ENCODE results near the gene UGT2B28. TPM values are rescaled to one million over a fixed set of nuclear protein-coding genes. Genes with fewer than 3 reads are reported as not detected.
"Not testable (repeated sequence)": the region's sequence is repeated elsewhere in the genome, so short reads cannot be mapped to it uniquely, and the experiment has no call there.

The UGT2B28 gene
- not detected for total RNA-seq

DNA sequence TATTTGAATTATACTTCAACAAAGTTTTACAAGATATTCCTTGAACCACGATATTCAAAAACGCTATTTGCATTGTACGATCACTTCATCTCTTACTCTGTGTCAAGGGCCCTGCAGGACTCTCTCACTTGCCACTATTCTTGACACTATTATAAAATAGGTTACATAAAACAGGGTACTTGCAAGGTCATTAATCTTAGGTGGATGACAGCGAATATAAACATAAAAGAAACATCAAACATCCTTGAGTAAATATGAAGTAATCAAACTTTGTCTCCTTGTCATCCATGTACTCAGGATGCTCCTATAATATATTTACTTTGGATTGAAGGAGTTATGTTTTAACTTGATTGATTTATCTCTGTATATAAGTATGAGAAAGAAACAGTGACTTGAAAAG is at the start of gene UGT2B28:
Gene UGT2B28, plus strand, starts transcription at position 395 of the 400 bp plus-strand sequence. CDS start 26 bp downstream, outside the sequence.
- not testable (repeated sequence) for DNase-seq

DNA sequence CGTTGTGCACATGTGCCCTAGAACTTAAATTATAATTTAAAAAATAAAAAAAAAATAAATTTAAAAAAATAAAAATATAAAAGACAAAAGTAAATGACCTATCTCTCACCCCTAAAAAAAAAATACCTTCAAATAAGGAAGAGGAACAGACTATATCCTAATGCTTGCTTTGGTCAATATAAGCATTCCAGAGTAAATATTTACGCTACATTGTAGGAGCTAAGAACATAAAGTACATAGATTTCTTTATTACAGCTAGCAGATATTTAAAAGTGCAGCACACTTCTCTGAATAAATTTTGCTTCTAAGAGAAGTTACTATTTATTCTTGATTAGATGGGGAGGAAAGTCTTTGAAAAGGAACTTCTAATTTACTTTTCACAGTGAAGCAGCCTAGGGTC is 41.2 kb upstream of the UGT2B28 start:
- DNase-seq, result no peak

DNA sequence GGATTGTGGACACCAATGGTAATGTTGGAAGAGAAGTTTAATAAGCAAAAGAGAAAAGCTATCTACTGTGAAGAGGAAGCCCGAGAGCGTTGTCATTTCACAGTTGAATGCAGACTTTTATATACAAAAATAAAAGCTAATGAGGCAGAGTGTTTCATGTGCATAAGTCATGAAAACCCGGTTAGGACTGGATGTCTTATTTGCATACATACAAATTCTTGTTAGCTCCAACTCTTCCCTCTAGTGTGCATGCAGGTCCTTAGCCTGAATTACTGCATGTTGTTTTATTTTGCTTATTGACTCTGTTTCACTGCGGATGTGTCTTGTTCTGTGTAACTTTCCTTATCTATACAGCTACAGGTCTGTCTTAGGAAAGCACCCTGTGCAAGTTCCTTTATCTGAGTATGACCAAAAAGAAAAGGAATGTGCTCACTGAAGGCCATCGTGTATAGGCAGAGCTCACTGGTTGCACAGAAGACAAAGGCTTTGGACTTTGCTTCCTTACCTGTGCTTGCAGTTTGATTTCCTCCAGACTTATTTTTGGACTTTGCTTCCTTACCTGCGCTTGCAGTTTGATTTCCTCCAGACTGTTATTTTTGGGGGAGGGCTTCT is 40.6 kb upstream of the UGT2B28 start:
- DNase-seq, result no peak

DNA sequence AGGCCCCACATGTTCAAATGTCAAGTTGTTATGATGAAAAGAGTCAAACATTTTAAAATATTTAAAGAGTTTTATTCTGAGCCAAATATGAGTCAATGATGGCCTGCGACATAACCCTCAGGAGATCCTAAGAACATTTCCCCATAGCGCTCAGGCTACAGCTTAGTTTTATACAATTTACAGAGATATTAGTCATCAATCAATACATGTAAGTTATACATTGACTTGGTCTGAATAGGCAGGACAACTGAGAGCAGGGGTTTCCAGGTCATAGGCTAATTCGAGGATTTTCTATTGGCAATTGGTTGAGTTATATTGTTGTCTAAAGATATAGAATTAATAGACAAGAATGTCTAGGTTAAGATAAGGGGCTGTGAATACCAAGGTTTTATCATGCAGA is 39.5 kb upstream of the UGT2B28 start:
- not testable (repeated sequence) for DNase-seq

DNA sequence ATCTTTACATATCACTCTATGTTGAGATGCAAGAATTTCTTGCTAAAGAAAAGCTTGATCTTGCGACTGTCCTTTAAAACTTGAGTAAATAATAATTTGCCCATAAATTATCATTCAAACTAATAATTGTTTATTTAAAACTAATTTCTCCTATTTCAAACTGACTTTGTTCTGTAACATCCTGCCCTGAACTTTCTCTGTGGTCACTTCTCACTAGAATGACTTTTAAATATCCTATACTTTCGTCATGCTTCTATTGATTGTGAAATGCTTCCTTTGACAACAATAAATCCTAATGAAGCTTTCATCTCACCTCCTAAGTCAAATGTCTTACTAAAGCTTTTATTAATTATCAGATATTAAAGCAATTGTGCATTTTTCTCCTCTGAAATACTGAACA is 38.5 kb upstream of the UGT2B28 start:
- DNase-seq, result not testable (repeated sequence)

DNA sequence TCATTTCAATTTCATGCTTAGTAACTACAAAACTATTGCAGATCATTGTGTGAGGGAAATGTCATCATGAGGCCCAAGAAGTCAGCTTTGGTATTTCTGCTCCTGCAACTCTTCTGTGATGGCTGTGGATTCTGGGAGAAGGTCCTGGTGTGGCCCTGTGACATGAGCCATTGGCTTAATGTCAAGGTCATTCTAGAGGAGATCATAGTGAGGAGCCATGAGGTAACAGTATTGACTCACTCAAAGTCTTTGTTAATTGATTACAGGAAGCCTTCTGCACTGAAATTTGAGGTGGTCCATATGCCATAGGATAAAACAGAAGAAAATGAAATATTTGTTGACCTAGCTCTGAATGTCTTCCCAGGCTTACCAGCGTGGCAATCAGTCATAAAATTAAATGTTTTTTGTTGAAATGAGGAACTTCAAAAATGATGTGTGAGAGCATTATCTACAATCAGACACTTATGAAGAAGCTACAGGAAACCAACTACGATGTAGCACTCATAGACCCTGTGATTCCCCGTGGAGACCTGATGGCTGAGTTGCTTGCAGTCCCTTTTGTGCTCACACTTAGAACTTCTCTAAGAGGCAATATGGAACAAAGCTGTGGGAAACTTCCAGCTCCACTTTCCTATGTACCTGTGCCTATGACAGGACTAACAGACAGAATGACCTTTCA is 37.6 kb upstream of the UGT2B28 start:
- not testable (repeated sequence) for DNase-seq

DNA sequence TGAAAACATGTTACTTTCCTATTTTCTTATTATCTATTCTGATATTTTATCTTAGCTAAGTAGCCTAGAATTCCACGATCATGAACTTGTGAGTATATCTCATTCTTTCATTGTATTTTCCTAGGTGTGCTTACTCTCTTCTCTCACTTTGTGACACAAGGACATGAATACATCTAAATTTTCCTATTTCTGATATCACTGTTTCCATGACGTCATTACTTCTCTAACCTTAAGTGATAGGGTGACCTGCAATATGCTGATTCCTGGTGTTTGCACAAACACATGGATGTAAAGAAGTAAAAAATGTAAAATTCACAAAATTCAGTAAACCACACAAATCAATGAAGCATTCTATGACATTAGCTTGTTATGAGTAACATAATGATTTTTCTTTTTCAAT is 29.4 kb upstream of the UGT2B28 start:
- not testable (repeated sequence) for DNase-seq

DNA sequence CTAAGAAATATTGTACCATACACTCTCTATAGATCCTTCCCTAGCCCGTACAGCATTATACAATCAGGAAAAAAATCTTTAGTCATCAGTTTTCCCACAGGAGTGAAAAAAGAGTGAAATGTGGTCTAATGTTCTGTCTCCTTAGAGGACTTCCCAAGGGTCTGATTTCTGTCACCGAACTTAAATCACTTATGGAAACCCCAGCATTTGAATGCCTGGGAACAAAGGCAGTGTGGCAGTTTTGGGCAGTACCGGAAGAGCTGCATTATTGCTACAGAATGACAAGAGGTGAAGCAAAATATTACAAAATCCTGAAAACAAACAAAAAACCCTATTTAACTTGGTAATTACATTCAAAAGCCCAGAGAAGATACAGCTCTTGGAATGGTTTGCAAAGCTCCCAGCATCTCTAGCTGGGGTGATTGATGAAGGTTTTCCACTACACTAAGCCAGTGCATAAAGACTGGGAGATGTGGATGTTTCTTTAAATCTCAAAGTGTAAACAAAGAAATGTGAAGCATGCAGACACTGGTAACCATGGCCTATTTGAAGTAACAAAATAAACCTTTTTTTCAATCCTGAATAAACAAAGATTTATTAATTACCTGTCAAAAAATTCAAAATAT is 27.0 kb upstream of the UGT2B28 start:
- DNase-seq, result not testable (repeated sequence)

DNA sequence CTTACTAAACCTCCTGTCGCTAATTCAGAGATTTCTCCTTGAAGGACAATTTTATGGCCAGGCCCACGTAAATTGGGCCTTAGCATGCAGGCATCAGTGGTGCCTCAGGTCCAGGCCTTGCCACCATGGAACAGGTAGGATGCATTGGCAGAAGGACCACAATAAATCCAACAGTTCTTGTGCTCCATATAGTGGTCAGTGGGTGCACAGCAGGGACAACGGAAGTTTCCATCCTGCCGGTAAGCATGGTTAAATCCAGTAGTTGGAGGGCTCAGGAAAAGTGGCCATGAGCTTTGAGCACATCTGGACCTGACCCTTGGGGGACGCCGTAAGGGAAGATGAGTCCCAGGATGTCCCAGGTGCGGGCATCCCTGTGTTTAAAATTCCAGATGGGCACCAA is 11.7 kb upstream of the UGT2B28 start:
- DNase-seq, result not testable (repeated sequence)

DNA sequence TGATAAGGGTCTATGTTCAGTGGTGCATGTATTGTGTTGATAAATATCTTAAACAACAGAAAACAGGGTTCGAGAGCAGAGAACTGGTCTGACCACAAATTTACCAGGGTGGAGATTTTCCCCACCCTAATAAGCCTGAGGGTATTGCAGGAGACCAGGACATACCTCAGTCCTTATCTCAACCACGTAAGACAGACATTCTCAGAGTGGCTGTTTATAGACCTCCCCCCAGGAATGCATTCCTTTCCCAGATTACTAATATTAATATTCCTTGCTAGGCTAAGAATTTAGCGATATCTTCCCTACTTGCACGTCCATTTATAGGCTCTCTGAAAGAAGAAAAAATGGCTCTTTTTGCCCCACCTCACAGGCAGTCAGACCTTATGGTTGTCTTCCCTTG is 16.1 kb downstream of the UGT2B28 start:
- not testable (repeated sequence) for DNase-seq

DNA sequence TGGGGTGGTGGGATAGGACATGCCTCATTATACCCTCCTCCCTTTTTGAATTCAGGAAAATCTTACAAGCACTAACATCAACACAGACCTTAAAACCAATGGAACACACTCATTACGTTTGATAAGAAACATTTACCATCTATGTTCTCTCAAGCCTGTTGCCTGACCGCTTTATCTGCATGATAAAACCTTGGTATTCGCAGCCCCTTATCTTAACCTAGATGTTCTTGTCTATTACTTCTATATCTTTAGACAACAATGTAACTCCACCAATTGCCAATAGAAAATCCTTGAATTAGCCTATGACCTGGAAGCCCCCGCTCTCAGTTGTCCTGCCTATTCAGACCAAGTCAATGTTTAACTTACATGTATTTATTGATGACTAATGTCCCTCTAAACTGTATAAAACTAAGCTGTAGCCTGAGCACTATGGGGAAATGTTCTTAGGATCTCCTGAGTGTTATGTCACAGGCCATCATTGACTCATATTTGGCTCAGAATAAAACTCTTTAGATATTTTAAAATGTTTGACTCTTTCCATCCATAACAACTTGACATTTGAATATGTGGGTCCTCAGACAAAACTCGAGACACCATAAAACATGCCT is 28.3 kb downstream of the UGT2B28 start:
- not testable (repeated sequence) for DNase-seq

DNA sequence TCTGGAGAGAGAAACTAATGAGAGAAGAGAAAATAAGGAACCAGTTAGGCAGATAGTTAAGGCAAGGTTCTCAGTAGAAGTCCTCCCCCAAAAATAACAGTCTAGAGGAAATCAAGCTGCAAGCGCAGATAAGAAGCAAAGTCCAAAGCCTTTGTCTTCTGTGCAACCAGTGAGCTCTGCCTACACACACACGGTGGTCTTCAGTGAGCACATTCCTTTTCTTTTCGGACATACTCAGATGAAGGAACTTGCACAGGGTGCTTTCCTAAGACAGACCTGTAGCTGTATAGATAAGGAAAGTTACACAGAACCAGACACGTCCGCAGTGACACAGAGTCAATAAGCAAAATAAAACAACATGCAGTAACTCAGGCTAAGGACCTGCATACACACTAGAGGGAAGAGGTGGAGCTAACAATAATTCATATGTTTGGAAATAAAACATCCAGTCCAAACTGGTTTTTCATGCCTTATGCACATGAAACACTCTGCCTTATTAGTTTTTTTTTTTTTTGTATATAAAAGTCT is 29.3 kb downstream of the UGT2B28 start:
- not testable (repeated sequence) for DNase-seq

DNA sequence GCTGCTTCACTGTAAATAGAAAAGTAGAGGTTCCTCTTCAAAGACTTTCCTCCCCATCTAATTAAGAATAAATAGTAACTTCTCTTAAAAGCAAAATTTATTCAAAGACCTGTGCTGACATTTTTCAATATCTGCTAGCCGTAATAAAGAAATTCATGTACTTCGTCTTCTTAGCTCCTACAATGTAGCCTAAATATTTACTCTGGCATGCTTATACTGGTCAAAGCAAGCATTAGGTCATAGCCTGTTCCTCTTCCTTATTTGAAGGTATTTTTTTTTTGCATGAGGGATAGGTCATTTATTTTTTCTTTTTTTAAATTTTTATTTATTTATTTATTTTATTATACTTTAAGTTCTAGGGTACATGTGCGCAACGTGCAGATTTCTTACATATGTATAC is 30.0 kb downstream of the UGT2B28 start:
- DNase-seq, result not testable (repeated sequence)

DNA sequence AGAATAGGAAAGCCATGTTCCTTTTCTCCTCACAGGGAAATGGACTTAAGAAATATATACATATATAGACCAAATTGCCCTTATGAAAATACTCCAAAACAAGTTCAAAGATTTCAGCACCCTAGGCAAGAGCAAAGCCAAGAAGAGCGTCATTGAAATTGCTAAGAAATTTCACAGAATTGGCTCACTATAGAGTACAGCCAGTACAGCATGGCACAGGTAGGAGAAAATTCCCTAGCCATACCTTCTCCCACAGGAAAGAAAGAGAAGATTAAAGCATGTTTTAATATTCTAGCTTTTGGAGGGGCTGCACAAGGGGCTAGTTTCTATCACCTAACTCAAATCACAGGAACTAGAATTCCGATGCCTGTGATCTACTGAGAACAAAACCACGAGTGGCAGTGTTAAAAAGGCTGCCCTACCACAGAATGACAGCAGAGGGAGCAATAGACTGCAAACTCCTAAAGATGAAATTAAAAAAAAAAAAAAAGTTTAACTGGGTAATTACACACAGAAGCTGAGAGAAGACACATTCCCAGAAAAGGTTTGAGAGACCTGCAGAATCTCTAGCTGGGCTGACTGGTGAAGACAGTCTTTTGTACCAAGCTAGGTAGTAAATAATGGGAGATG is 37.5 kb downstream of the UGT2B28 start:
- not testable (repeated sequence) for DNase-seq

DNA sequence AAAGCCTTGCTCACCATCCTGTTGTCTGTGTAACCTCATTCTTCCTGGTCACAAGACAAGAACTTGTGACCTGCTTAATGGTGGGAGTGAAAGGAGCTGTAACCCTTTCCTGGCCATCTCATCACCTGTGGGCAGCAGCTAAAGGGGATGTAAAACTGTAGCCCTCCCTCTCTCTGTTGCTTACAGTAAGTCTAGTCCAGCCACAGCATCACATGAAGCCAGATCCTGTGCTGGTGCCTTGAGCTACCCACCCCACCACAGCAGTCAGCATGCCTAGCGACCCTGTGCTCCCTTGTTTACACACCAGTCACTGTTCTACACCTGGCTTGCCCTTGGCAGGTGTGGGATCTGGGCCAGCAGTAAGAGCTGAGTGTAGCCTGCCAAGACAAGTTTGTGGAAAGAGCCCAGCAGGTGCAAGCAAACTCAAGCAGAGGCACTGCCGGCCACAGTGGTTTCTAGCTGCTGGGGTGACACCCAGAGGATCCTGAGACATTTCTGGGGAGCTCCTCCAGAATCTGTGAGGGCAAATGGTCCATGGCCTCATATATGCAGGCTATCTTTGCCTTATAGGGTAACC is 41.0 kb downstream of the UGT2B28 start:
- no peak for DNase-seq

DNA sequence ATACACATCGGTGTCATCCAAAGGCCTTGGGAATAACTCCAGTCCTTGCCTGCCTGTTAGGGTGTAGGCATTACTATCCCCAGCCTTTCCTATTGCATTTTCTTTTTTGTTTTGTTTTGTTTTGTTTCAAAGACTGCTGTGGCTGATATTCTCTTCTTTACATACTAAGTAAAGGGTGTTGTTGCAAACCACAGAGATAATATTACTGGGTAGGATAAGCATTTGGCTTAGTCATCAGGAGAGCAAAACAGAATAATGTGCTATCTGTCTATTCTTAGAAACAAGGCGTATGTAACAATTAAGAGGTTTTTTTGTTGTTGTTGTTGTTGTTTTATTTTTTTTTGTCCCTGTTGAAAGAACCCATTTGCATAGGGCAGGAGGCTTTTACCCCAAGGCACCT is 41.8 kb downstream of the UGT2B28 start:
- no peak for DNase-seq

DNA sequence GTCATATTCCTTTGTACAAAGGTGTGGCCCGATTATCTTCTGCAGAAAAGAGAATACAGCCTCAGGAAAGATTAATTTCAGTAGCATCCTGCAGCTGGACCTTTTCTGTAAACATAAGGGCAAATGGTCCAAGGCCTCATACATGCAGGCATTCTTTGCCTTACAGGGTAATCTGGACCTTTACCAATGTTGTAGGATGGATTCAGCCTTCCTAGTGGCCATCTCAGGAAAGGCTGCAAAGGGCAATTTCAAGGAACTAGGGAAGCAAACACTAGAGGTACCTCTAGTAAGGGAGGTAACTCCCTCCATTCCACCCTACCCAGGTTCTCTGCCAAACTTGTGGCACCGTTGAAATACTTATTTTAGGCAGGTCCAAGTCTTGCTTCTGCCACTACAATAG is 43.0 kb downstream of the UGT2B28 start:
- DNase-seq, result no peak

DNA sequence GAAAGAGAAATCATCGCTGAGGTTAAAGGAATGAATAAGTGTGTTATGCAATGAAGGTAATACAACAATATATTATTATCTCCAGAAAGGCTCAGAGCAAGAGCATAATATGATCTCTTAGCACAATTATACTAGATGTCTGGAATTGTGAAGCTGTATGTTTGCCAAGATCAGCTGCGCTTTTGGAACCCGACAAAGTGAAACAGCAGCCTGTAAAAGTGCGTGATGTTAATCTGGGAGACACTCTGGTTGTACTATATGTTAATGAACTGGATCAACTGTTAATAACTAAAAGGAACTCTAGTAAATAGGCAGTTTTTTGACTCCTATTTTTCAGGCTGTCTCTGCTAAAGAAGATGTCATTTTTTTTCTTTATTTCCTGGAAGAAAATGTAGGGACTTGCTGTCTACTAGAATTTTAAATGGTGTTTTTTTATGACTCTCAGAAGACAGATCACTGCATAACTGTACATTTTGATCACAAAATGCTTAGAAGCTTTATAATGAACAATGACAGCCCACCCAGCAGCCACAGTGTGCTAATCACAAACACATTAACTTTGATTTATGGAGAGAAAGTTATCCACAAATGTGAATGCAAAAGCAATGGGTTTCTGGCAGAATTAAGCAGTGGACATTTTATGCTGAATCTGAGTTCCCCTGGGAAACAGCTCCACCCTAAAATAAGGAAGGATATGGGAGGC is 50.2 kb downstream of the UGT2B28 start:
- no peak for DNase-seq

DNA sequence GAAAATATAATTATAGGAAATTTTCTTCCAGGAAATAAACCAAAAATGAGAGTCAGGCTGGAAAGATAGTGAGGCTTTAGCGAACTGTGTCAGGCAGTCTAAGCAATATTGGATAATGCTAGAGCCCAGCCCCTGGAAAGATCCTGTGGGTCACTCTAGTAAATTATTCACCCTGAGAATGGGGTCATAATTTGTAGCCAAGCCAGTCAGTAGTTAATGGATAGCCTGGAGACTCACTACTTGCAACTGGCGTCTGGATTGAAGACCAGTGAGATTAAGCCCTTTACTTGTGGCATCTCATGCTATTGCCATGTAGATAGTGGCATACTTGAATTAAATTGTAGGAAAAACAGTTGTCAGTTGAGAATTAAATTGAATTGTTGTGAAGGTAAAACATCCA is 51.0 kb downstream of the UGT2B28 start:
- not testable (repeated sequence) for DNase-seq

DNA sequence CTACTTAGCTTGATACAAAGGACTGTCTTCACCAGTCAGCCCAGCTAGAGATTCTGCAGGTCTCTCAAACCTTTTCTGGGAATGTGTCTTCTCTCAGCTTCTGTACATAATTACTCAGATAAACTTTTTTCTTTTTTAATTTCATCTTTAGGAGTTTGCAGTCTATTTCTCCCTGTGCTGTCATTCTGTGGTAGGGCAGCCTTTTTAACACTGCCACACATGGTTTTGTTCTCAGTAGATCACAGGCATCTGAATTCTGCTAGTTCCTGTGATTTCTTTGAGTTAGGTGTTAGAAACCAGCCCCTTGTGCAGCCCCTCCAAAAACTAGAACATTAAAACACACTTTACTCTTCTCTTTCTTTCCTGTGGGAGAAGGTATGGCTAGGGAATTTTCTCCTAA is 55.2 kb downstream of the UGT2B28 start:
- not testable (repeated sequence) for DNase-seq

DNA sequence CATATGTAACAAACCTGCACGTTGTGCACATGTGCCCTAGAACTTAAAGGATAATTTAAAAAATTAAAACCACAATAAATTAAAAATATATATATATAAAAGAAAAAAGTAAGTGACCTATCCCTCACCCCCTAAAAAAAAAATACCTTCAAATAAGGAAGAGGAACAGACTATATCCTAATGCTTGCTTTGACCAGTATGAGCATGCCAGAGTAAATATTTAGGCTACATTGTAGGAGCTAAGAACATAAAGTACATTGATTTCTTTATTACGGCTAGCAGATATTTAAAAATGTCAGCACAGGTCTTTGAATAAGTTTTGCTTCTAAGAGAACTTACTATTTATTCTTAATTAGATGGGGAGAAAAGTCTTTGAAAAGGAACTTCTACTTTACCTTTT is 62.8 kb downstream of the UGT2B28 start:
- DNase-seq, result not testable (repeated sequence)

All from occipital lobe (tissue), 2 donors.